Measurements from ENCODE around the gene SUN2.

The SUN2 gene

DNA sequence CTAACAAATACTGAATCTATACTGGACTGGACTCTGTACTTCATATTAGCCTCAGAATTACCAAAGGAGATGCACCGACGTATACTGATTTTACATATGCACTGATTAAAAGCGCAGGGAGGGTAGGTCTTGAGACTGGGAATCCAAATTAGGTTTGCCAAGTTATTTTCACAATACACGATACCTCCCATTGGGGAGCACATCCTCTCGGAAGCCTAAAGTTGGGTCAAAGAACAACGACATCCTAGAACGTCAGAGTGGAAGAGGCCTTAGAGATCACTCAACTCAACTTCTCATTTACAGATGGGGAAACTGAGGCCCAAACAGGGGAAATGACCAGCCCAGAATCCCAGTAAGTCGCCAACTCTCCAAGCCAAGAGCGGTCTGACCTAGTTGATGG lies 37.5 kb upstream of the SUN2 start:
- TF ChIP-seq EZH2phosphoT487 (IDR thresholded peaks at IDR 0.05; ENCODE audit: low read depth) = no peak
- TF ChIP-seq CTCF (IDR thresholded peaks at IDR 0.05; ENCODE audit: low read depth, low read length) = no peak
- peak overlapping the region; percentile 86 for H3K4me3 ChIP-seq (ENCODE audit: low read length)
- peak overlapping the region; percentile 62 for H3K4me2 ChIP-seq (ENCODE audit: low read length)
- H3K27me3 ChIP-seq (ENCODE audit: low read depth, low read length) = peaks cover 19% of the 10 kb centered on the region
- no peak overlapping the region for H3K27ac ChIP-seq (ENCODE audit: low read length)
- H3K36me3 ChIP-seq (replicated peaks; ENCODE audit: low read depth, low read length) = no peaks in the 10 kb centered on the region
- no peaks in the 10 kb centered on the region for H4K20me1 ChIP-seq (ENCODE audit: insufficient read depth, low read length)
- peaks cover 12% of the 10 kb centered on the region for H3K4me1 ChIP-seq (ENCODE audit: low read length)
- H3K9me3 ChIP-seq (ENCODE audit: insufficient read depth, low read length) = no peaks in the 10 kb centered on the region
- 0 out of 2 replicates have a peak, but pooled peaks cover 3% of the 10 kb centered on the region for H3K79me2 ChIP-seq (ENCODE audit: low read length)
- H2AFZ ChIP-seq (ENCODE audit: low read depth, low read length) = no peak overlapping the region
- H3K9ac ChIP-seq (ENCODE audit: low read length) = peak overlapping the region; percentile 42

DNA sequence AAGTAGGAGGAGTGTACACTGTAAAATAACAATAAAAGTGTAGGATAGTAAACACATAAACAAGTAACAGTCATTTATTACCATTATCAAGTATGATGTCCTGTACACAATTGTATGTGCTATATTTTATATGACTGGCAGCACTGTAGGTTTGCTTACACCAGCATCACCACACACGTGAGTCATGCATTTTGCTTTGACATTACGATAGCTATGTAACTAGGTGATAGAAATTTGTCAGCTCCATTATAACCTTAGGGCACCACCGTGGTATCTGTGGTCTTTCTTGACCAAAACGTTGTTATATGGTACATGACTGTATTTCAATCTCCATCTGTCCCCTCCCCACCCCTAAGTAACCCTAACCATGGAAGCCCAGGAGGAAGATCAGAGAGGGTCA lies 37.0 kb upstream of the SUN2 start:
- no peaks in the 10 kb centered on the region for H4K20me1 ChIP-seq (ENCODE audit: insufficient read depth, low read length)
- H3K27me3 ChIP-seq (ENCODE audit: low read depth, low read length) = peaks cover 17% of the 10 kb centered on the region
- peaks cover 12% of the 10 kb centered on the region for H3K4me1 ChIP-seq (ENCODE audit: low read length)
- no peak overlapping the region for H3K9ac ChIP-seq (ENCODE audit: low read length)
- no peaks in the 10 kb centered on the region for H3K36me3 ChIP-seq (replicated peaks; ENCODE audit: low read depth, low read length)
- H3K79me2 ChIP-seq (ENCODE audit: low read length) = 0 out of 2 replicates have a peak, but pooled peaks cover 3% of the 10 kb centered on the region
- no peak for TF ChIP-seq EZH2phosphoT487 (IDR thresholded peaks at IDR 0.05; ENCODE audit: low read depth)
- TF ChIP-seq CTCF (IDR thresholded peaks at IDR 0.05; ENCODE audit: low read depth, low read length) = no peak
- H3K9me3 ChIP-seq (ENCODE audit: insufficient read depth, low read length) = no peaks in the 10 kb centered on the region
- H3K27ac ChIP-seq (ENCODE audit: low read length) = no peak overlapping the region
- no peak overlapping the region for H2AFZ ChIP-seq (ENCODE audit: low read depth, low read length)
- peak overlapping the region; percentile 86 for H3K4me3 ChIP-seq (ENCODE audit: low read length)
- H3K4me2 ChIP-seq (ENCODE audit: low read length) = peak overlapping the region; percentile 62

DNA sequence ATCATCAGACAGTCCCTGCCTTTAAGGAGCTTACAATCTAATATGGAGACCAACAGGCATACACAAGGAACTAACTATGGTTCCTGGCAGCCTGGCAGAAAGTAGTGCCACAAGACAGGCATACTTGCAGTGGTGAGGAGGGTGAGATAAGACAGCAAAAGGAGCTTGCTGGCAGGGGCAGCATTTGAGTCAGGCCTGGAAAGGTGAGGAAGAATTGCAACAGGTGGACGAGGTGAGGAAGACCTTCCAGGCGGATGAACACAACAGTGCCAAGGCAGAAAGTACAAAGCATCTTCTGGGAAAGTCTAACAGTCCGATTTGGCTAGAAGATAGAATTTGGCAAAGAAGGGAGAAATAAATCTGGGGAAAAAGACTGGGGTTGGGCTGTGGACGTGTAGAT lies 33.8 kb upstream of the SUN2 start:
- Histone ChIP-seq H4K20me1 (ENCODE audit: insufficient read depth, low read length) (no peaks in the 10 kb centered on the region), H3K4me1 (ENCODE audit: low read length) (peaks cover 12% of the 10 kb centered on the region), H3K4me2 (ENCODE audit: low read length) (no peak overlapping the region), H3K36me3 (replicated peaks; ENCODE audit: low read depth, low read length) (no peaks in the 10 kb centered on the region), H3K9ac (ENCODE audit: low read length) (no peak overlapping the region), H2AFZ (ENCODE audit: low read depth, low read length) (no peak overlapping the region), H3K79me2 (ENCODE audit: low read length) (0 out of 2 replicates have a peak, but pooled peaks cover 3% of the 10 kb centered on the region), H3K9me3 (ENCODE audit: insufficient read depth, low read length) (no peaks in the 10 kb centered on the region), H3K4me3 (ENCODE audit: low read length) (no peak overlapping the region), H3K27ac (ENCODE audit: low read length) (no peak overlapping the region), H3K27me3 (ENCODE audit: low read depth, low read length) (no peaks in the 10 kb centered on the region)
- no peak for TF ChIP-seq EZH2phosphoT487 (IDR thresholded peaks at IDR 0.05; ENCODE audit: low read depth)
- no peak for TF ChIP-seq CTCF (IDR thresholded peaks at IDR 0.05; ENCODE audit: low read depth, low read length)

DNA sequence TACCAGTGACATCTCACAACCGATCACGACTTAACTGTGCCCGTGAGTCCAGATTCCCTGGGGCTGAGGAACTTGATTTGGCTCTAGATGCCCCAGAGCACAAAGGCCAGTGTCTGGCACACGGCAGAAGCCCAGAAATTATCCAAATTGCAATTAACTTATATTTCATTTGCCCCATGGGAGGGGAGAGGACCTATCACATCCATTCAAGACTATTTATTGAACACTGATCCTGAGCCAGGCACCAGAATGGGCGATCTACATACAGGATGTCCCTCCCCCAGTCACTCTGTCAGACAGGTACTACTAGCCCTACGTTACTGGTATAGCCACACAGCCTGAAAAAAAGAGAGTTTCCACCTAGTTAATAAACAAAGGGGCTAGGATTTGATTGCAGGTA lies 33.0 kb upstream of the SUN2 start:
- Histone ChIP-seq H3K36me3 (replicated peaks; ENCODE audit: low read depth, low read length) (no peaks in the 10 kb centered on the region), H3K4me1 (ENCODE audit: low read length) (peaks cover 7% of the 10 kb centered on the region), H3K9me3 (ENCODE audit: insufficient read depth, low read length) (no peaks in the 10 kb centered on the region), H3K9ac (ENCODE audit: low read length) (no peak overlapping the region), H3K27ac (ENCODE audit: low read length) (no peak overlapping the region), H2AFZ (ENCODE audit: low read depth, low read length) (no peak overlapping the region), H3K4me3 (ENCODE audit: low read length) (no peak overlapping the region), H3K27me3 (ENCODE audit: low read depth, low read length) (no peaks in the 10 kb centered on the region), H3K79me2 (ENCODE audit: low read length) (0 out of 2 replicates have a peak, but pooled peaks cover 3% of the 10 kb centered on the region), H4K20me1 (ENCODE audit: insufficient read depth, low read length) (no peaks in the 10 kb centered on the region), H3K4me2 (ENCODE audit: low read length) (no peak overlapping the region)
- TF ChIP-seq CTCF (IDR thresholded peaks at IDR 0.05; ENCODE audit: low read depth, low read length) (no peak), EZH2phosphoT487 (IDR thresholded peaks at IDR 0.05; ENCODE audit: low read depth) (no peak)
